Mucosa of descending colon (tissue), 3 donors: ENCODE data around the gene RPS14. TPM values are rescaled to one million over a fixed set of nuclear protein-coding genes. Genes with fewer than 3 reads are reported as not detected.

ENCODE experiments used
- ATAC-seq: fragments of 200-7000 bp; cut with Tn5 transposase; one replicate; pipeline ENCODE4 v1.9.1; 2020; ENCODE audit warnings: mild to moderate bottlenecking, moderate library complexity
- DNase-seq, 3 donors: peaks; one replicate each; pipeline ENCODE4 v3.0.0-alpha.2; 2020
- H3K36me3 ChIP-seq: fragments of 200-600 bp; one replicate; pipeline ENCODE4 v1.8.0; 2021; ENCODE audit warnings: low read depth, mild to moderate bottlenecking
- H3K4me1 ChIP-seq: fragments of 200-600 bp; one replicate; pipeline ENCODE4 v1.8.0; 2021; ENCODE audit warnings: low read depth, mild to moderate bottlenecking
- H3K4me3 ChIP-seq: fragments of 200-600 bp; one replicate; pipeline ENCODE4 v1.8.0; 2021; ENCODE audit warnings: mild to moderate bottlenecking
- H3K9me3 ChIP-seq: fragments of 200-600 bp; one replicate; pipeline ENCODE4 v1.8.0; 2021; ENCODE audit warnings: mild to moderate bottlenecking
- CTCF ChIP-seq: fragments of 200-600 bp; IDR thresholded peaks from one replicate; pipeline ENCODE4 v1.8.0; 2022; ENCODE audit warnings: antibody characterized with exemption, mild to moderate bottlenecking
- intact Hi-C, 2 donors: fragments of 100-400 bp; cut with DNase I in 1 of 2; cut with micrococcal nuclease in 1 of 2; formaldehyde crosslinking; loops; one replicate each; pipeline versions ENCODE4 v1.11.0 to v1.11.1; 2022; cut with DNase I, micrococcal nuclease
- total RNA-seq, 3 donors: library from RNA; stranded (reverse); fragmentation: NEBNext Ultra II Directional in 2 of 3; extraction: Animal tissue kit (Norgen Biotek cat#: 25700) in 2 of 3; gene quantifications; one replicate each; pipeline versions ENCODE4 v1.2.1 to v1.2.4, GENCODE V29; 2021 to 2023
- donor health status: DM: no; HTN: no; CAD: no; lungs with moderate emphysema.
- donor health status: DM: no; HTN: no; CAD: no.
- donor health status: DM: no; HTN: yes; CAD: no.

RPS14 gene
- total RNA-seq, 3 donors from 2014 or later, result 1,569 to 1,671 (median 1,618) TPM

- Histone ChIP-seq H3K36me3 (no peaks in the 10 kb centered on the region), H3K9me3 (no peaks in the 10 kb centered on the region), H3K4me1 (no peaks in the 10 kb centered on the region), H3K4me3 (no peak overlapping the region)
- DNase-seq (peak; percentile 82 to 99 (median 83)), ATAC-seq (peak; percentile 97)
- peak; percentile 71 for TF ChIP-seq CTCF
- intact Hi-C loops, result no loop called here
These were observed 13.3 kb downstream of the RPS14 start for GRCh38 chr5:150436141-150436680.

GRCh38 chr5:150434464-150434863 lies 15.1 kb downstream of the RPS14 start:
- no peak for TF ChIP-seq CTCF
- H3K4me1 ChIP-seq, result no peaks in the 10 kb centered on the region
- DNase-seq (no peak), ATAC-seq (no peak)
- no peaks in the 10 kb centered on the region for H3K9me3 ChIP-seq
- intact Hi-C loops, result no loop called here
- no peak overlapping the region for H3K4me3 ChIP-seq
- no peaks in the 10 kb centered on the region for H3K36me3 ChIP-seq

GRCh38 chr5:150431574-150431973 lies 18.0 kb downstream of the RPS14 start:
- intact Hi-C loops, result no loop called here
- Histone ChIP-seq H3K9me3 (no peaks in the 10 kb centered on the region), H3K36me3 (no peaks in the 10 kb centered on the region), H3K4me1 (no peaks in the 10 kb centered on the region), H3K4me3 (no peak overlapping the region)
- no peak for DNase-seq
- no peak for TF ChIP-seq CTCF
- no peak for ATAC-seq

GRCh38 chr5:150431048-150431447 lies 18.5 kb downstream of the RPS14 start:
- no peak for TF ChIP-seq CTCF
- no peak for ATAC-seq
- intact Hi-C loops, result no loop called here

GRCh38 chr5:150429410-150429873 lies 20.1 kb downstream of the RPS14 start:
- Histone ChIP-seq H3K4me1 (no peaks in the 10 kb centered on the region), H3K4me3 (no peak overlapping the region), H3K36me3 (no peaks in the 10 kb centered on the region), H3K9me3 (no peaks in the 10 kb centered on the region)
- no peak for TF ChIP-seq CTCF
- DNase-seq (no peak), ATAC-seq (peak; percentile 5)
- intact Hi-C loops, result no loop called here

More at GRCh38 chr5:150431048-150431447, 18.5 kb downstream of the RPS14 start:
- Histone ChIP-seq H3K4me3 (no peak overlapping the region), H3K9me3 (no peaks in the 10 kb centered on the region), H3K4me1 (no peaks in the 10 kb centered on the region), H3K36me3 (no peaks in the 10 kb centered on the region)
- no peak for DNase-seq

- intact Hi-C loops, result no loop called here
- H3K9me3 ChIP-seq, result no peaks in the 10 kb centered on the region
- no peak for DNase-seq
- no peak for ATAC-seq
- no peaks in the 10 kb centered on the region for H3K4me1 ChIP-seq
- no peak overlapping the region for H3K4me3 ChIP-seq
- no peak for TF ChIP-seq CTCF
- no peaks in the 10 kb centered on the region for H3K36me3 ChIP-seq
These were observed 20.6 kb downstream of the RPS14 start for GRCh38 chr5:150428978-150429377.
